HK-2 (cell line): ENCODE measurements around the gene TMEM131L.
"Not testable (repeated sequence)": the region's sequence is repeated elsewhere in the genome, so short reads cannot be mapped to it uniquely, and the experiment has no call there.

Experiments
- DNase-seq: peaks from one replicate; pipeline ENCODE4 v3.0.0-alpha.2; 2018; ENCODE audit not compliant: unreplicated experiment

Gene TMEM131L

DNA sequence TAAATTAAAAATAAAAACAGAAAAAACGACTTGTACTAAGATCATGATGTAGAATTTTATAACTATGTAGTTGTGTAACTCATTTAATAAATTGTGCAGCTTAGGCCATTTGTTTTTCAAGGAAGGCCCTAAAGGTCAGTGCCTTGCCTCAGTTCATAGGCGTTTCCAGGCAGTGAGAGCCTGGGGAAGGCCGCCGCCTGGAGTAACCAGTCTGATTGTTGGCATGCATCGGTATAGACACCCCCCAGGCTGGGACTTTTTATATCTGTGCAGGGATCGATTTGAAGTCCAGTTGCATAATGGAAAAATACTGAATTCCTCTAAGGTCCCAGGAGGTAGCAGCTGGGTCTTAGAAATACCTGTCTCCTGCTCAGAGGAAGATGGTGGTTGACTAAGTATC, 77.2 kb downstream of the TMEM131L start:
- DNase-seq: no peak

DNA sequence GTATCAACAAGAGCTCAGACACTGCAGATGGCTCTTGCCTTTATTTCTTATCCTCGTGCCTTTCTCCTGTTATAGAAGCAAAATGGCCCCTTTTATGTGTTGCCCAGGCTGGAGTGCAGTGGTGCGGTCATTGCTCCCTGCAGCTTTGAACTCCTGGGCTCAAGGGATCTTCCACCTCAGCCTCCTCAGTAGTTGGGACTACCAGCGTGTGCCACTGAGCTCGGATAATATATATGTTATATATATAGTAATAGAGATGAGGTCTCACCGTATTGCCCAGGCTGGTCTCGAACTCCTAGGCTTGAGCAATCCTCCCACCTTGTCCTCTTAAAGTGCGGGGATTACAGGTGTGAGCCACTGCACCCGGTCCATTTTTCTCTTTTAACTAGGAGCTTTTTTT, 79.7 kb downstream of the TMEM131L start:
- no peak for DNase-seq

DNA sequence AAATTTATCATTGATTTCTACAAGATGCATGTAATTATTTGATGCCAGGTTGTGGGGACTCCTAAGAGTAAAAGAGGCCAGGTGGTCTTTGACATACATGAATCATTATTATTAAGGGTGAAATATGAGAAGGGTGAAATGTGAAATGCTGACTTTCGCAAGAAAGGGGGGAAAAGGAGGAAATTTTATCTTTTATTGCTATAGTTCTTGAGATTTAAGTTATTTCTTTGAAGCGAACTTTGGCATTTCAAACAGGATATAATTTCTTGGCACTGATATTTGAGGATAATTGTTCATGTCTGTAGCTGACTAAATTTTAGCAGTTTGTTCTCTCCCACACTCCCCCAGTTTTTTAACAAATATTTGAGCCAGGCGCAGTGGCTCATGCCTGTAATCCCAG, 80.1 kb downstream of the TMEM131L start:
- DNase-seq: no peak

DNA sequence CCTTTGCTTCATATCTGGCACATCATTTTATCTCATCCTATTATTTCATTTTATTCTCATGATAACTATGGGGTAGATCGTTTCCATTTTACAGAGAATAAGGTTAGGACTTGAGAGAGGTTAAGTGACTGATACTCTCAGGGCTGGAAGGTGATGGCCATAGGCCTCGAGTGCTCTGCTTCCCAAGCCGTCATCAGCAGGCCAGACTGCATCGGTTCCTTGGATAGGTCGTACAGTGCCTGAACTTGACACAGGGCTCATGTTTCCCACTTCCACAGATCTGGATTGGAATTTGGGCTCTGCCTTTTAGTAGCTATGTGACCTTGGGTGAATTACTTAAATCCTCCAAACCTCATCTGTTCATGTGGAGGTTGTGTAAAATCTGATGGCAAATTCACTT, 81.4 kb downstream of the TMEM131L start:
- no peak for DNase-seq

DNA sequence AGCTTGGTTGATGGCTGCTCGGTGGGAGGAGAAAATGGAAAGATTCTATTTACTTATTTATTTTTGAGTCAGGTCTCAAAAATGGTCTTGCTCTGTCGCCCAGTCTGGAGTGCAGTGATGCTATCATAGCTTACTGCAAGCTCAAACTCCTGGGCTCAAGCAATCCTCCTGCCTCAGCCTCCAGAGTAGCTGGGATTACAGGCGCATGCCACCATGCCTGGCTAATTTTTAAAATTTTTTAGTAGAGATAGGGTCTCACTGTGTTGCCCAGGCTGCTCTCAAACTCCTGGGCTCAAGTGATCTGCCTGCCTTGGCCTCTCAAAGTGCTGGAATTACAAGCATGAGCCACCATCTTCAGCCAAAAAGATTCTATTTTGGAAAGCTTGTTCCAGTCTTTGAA, 82.7 kb downstream of the TMEM131L start:
- DNase-seq: not testable (repeated sequence)

DNA sequence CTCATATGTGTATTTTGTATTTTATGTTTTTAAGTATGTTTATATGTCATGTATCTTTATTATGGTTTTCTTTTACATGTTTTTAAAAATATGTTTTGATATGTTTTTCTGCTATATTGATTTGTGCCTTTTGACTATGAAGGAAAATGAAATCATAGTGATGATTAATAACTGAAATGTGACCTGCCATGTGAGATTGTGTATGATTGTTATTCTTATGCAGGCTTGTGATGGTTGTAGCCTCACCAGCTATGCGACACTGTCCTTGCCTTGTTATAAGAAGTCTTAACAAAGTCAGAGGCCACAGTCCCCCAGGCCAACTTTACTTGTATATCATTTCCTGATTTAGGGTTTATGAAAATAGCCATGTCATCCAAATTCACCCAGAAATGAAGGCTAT, 83.2 kb downstream of the TMEM131L start:
- DNase-seq: no peak

DNA sequence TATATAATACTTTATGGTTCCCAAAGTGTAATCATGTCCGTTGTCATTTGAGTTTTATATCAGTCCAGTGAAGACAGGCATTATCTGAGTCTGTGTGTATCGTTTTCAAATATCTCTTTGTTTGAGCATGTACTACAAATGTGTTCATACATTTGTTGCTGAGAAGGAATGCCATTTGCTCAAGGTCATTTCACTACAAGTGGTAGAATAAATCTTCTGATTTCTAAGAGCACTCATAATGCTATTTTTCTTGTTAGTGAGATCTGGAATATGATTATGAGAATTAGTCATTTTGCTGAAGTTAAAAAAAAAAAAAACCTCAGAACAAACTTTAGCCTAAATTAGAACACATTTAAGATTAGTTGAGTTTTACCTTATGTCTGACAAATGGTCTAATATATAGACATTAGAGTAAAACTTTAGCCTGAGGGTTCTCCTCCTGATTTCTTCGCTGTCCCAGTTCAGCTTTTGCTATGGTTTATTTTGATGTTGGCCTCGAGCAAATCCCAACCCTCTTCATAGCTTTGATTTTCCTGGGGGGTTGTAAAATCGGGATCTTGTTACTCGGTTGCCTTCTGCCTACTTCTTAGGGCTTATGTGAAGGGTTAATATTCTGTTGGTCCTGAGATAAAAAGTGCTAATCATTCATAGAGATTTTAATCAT, 87.1 kb downstream of the TMEM131L start:
- no peak for DNase-seq

DNA sequence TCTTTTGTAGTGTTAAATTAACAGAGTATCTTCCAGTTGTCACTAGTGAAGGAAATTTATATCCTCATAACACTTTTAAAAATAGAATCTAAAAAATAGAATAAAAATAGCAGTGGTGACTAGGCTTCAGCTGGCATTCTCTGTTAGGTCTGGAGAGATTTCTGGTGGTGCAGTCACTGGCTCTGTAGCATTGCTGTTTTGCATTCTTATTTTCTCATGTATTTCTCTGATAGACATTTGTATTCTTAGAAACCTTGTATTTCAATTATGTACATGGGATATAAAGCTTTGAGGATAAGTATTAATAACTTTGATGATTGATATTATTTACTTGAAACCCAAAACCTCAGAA, 87.6 kb downstream of the TMEM131L start:
- no peak for DNase-seq

DNA sequence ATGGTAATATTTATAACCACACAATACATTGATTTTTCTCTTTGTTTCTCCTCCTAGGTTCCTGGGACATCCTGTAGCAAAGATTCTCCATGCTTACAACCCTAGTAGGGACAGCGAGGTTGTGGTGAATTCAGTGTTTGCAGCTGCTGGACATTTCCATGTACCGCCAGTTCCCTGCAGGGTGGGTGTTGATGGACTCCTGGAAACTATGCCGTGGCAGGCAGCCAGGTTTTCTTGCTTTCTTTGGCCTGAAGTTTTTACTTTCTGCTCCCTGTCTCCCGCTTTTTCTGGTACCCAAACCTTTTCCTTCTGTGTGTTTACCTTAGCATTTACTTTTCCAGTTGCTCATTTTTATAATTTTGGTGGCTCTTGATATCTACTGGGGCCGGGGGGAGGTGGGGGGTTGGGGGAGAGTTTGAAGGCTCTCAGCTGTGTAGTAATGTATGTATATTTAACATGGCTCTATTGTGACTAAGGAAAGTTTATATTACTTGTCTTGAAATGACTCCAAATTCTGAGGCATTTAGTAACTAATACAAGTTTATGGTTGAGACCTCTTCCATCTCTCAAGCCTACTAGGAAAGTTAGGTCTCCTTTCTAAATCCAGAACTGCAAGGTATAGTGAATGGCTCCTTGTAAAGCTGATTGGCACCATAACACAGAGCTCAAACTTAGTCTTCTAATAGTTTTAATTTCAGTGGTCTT, 89.7 kb downstream of the TMEM131L start:
- no peak for DNase-seq

DNA sequence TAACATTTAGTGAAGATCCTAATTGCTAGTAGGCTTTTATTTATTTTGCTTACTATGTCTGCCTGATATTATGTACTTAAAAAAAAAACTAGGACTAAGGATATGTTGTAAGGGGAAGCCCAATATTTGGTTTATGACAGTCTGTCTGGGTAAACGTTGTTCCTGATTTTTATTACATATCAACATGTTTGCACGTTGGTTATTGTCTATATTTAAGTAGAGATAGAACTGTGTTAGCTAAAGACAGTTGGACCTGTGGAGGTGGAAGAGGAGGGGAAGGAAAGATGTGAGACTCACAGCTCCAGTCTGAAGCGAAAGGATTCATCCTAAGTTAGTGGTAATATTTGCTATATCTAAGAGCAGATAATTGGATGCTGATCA, 90.3 kb downstream of the TMEM131L start:
- no peak for DNase-seq

DNA sequence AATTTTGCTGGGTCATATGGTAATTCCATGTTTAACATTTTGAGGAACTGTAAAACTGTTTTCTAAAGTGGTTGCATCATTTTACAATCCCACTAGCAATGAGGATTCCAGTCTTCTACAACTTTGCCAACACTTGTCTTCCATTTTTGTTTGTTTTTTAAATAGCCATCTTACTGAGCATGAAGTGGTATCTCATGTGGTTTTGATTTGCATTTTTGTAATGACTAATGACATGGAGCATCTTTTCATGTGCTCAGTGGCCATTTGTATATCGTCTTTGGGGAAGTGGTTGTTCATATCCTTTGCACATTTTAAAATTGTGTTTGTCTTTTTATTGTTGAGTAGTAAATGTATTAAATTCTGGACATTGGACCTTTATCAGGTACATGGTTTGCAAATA, 94.7 kb downstream of the TMEM131L start:
- no peak for DNase-seq

DNA sequence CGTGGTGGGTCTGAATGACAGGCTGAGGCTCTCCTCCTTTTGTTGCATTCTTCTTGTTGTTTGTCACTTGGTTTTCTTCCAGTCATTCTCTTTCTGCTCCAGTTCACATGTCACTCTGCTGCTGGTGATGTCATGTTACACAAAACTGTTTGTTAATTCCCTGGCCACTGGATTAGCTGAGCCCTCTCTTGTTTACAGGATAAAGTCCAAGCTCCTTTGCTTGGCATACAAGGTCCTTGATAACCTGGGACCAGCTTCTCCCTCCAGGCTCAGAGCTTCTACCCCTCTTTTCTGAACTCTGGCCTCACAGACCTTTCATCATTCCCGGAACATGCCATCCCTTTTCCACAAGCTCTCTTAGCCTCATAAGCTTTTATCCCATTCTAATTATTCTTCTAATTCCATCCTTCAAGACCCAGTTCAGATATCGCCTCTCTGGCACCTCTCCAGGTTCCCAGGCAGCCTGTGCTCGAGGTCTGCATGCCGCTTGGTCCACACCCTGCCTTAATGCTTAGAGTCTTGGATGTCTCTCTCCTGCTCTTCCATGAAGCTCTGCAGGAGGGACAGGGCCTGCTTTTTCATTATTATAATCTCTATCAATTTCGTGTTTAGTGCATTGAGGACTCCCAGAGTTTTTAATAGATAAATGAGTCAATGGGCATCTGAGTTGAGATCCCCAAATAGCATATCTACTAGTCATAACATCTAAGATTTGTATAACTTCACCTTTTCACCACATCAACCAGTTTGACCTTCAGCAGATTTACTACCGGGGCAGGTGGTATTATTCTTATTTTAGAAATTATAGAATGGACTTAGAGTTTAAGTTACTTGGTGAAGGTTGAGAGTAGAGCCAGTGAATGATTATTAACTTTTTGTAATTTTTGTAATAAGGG, 98.7 kb downstream of the TMEM131L start:
- DNase-seq: no peak

DNA sequence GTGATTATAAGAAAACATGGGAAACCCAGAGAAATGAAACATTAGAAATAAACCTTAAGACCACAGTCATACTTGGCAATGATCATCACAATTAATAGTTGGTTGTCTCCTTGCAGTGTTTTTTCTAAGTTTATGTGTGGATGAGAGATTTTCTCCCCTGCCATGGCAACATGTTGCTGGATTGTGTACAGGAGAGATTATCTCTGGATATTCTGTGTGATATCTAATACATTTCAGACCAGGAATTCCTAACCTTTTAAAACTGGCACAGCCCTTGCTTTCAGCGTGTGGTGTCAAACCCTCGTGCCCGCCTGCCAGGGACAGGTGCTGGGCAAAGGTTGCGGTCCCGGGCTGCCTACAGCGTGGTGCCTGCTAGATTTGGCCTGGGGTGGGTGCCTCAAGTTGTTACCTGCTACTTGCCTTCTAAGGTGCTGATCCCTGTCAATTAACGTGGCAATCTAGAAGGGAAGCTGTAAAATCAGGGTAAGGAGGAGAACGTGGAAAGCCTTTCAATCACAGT, 100.5 kb downstream of the TMEM131L start:
- DNase-seq: no peak

DNA sequence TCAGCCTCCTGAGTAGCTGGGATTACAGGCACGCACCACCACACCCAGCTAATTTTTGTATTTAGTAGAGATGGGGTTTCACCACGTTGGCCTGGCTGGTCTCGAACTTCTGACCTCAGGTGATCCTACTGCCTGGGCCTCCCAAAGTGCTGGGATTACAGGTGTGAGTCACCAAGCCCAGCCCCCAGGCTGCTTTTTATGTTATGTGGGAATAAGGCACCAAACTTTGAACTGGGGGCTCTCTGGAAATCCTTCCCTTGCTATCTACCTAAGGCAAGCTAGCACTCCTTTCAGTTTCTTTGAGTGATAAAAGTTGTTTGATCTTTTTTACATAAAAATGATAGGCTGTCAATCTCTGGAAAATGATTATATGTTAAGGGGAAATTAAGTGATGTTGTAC, 101.5 kb downstream of the TMEM131L start:
- DNase-seq: not testable (repeated sequence)

DNA sequence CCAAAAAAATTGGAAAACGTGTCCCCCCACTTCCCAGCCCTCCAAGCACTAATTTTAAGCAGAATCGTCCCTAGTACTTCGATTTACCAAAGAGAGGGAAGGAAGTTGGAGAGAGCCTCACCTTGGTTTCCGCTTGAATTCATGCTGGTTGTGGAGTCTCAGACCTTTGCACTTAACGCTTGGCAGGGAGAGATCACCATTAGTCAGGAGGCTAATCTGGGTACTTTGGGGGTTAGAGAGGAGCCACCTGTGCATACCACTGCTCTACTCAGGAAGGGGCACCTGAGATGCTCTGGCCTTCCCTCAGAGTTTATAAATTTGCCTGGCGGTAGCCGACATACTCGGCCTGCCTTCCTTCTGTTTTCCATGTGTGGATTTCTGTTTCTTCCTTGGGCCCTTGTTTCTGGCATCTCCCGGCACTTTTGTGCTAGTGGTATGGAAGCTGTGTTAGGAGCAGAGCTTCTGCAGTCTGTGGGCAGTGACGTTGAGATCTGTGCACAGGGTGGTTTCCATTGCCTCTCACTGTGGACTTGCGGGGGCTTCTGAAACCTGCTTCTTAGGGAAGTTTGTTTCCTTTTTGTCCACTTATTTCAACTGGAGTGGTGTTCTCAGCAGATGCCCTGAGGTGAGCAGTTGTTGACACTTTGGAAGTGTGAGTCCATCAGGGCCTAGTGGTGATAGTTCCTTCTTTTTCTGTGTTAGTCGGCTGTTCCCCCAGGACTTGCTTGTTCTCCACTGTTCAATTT, 104.2 kb downstream of the TMEM131L start:
- no peak for DNase-seq

DNA sequence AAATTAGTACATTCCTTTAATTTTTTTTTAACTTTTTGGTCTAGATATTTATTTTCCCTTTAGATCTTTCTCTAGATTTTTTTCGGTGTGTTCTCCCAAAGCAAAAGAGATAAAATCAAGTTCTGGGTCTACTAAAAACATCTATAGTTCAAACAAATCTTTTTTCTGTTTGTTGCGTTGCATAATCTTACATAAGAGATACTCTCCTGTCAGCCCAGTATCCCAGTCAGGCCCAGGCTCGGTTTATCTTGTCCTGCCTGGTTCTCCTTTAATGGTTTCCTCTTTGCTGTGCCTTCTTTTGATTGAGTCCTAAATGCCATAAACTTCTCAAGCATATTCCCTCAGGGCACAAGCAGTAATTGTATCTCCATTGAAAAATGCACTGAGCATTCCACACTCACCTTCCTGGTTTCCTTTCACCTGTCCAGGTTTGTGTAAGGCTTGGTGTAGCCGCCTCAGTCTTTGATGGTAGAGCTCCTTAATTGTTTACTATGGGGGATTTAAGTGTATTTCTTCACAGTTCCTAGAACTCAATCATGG, 104.9 kb downstream of the TMEM131L start:
- no peak for DNase-seq

DNA sequence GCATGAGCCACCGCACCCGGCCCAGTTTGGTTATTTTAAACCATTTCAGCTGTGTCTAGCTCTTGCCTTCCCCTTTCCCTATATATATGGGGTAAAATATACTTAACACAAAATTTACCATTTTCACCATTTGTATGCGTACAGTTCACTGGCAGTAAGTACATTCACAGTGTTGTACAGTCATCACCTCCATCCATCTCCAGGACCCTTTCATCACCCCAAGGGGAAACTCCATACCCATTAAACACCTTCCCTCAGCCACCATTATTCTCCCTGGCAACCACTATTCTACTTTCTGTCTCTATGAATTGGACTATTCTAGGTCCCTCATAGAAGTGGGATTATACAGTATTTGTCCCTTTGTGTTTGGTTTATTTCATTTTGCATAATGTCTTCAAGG, 106.4 kb downstream of the TMEM131L start:
- no peak for DNase-seq

DNA sequence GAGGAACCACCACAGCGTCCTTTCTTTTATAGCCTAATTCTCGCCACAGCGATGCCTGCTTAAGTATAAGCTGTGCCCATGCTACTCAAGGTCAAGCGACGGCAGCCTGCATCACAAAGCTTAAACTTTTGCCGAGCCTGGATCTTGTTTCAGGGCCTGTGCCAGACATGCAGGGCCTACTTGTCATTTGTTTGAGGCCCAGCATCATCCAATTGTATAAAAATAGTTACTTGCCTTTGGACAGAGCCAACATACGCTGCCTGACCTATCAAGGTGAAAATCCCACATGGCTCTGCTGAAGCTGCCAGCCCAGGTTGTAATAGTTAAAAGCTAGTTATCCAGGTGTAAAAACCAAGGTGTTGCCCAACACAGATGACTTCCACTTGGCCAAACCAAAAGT, 107.1 kb downstream of the TMEM131L start:
- DNase-seq: no peak

DNA sequence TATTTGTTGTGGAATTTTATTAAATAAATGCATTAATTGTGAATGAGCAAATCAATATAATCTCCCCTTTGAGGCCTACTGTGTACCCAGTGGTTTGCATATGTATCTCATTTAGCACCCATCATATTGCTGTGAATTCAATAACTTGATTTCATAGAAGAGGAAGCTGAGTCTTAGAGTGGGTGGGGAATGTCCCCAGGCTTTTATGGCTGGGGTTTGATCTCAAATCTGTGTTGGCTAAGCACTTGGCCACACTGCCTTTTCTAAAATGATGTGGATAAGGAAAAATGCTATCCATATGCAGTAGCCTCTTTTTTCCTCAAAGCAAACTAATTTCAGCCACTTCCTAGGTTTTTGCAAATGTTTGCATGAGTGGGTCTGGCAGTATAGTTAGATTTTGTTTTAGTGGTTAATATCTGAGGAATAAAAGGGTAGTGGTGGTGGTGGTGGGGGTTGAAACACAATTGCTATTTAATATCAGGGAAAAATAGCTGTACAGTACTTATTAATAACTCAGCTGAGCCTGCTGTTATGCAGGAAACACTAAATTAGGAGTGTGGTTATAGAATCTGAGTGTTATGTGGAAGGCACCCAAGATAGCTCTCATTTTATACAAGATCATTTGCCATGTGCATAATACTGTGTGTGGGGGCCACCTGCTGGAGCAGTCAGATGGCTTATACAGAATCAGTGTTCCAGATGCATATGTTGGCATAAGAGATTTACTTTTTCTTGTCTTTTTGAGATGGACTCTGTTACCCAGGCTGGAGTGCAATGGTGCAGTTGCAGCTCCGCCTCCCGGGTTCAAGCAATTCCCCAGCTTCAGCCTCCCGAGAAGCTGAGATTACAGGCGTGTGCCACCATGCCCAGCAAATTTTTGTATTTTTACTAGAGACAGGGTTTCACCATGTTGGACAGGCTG, 108.0 kb downstream of the TMEM131L start:
- DNase-seq: peak; percentile 16

DNA sequence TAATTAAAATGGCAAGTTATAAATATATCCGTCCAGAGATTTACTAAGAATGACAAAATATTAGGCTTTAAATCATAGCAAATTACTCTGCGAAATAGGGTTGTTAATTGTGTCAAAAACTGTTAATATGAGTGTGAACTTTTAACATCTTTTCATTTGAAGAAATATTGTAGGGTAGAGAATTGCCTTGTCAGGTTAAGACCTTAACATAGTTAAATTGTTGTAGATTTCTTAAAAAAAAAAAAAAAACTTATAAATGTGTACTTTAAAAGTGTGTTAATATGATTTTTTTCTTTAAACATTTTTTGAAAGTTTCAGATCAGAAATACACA, 110.2 kb downstream of the TMEM131L start:
- DNase-seq: no peak

DNA sequence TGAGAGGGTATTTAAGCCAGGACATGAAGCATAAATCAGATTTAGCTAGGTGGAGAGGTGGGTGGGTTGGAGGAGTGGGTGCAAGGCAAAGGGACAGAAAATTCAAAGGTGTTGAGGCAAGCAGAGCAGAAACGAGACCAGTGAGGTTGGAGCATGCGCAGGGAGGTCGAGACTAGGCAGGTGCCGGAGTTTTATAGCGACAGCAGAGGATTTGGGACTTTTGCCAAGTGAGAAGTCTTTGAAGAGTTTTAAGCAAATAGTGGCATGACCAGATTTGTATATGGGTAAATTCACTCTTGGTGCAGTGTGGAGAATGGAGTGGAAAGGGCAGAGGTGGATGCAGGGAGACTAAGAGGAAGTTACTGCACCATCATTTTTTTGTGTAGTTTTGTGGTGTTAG, 110.9 kb downstream of the TMEM131L start:
- DNase-seq: no peak
